Measurements from ENCODE around the gene AKT3. TPM values are rescaled to one million over a fixed set of nuclear protein-coding genes. Genes with fewer than 3 reads are reported as not detected.

Gene AKT3
- total and polyA plus RNA-seq, 2 experiments from 2014 or later = 4.5 to 18.5 TPM

- Histone ChIP-seq H3K27ac (ENCODE audit: low read depth) (no peak overlapping the region), H3K27me3 (ENCODE audit: insufficient read depth) (no peaks in the 10 kb centered on the region), H3K4me1 (ENCODE audit: insufficient read depth) (peaks cover 31% of the 10 kb centered on the region), H2AFZ (no peak overlapping the region), H3K79me2 (replicated peaks; ENCODE audit: insufficient read depth) (no peaks in the 10 kb centered on the region), H3K4me2 (peak overlapping the region; percentile 55), H3K9me2 (ENCODE audit: insufficient read depth) (peaks cover 5% of the 10 kb centered on the region; the same call in 1 of the 2 replicates), H3K36me3 (ENCODE audit: insufficient read depth) (no peaks in the 10 kb centered on the region), H3F3A (replicated peaks; ENCODE audit: low read depth) (peaks cover 14% of the 10 kb centered on the region), H4K20me1 (replicated peaks; ENCODE audit: insufficient read depth) (no peaks in the 10 kb centered on the region), H3K4me3 (no peak overlapping the region)
- 0 out of 2 replicates have a peak overlapping the region, but pooled peaks have one; percentile 3 for H3K27ac Mint-ChIP-seq
- H3K36me3 Mint-ChIP-seq (ENCODE audit: low read depth) = peaks cover 19% of the 10 kb centered on the region
- DNase-seq (ENCODE audit: low spot score) (no peak), ATAC-seq (peak; percentile 13)
- no peak for TF ChIP-seq CREB1 (CRISPR knock-in tag; IDR thresholded peaks at IDR 0.05; ENCODE audit: low read depth)
- TF ChIP-seq ZNF114 (CRISPR knock-in tag; IDR thresholded peaks at IDR 0.05) = no peak
- TF ChIP-seq REST (IDR thresholded peaks at IDR 0.05; ENCODE audit: unreplicated experiment) = no peak
- H3K4me3 Mint-ChIP-seq = no peak overlapping the region; the same call in 2 of the 3 replicates
- H3K27me3 Mint-ChIP-seq (ENCODE audit: insufficient read depth, low read depth, poor library complexity) = peaks cover 10% of the 10 kb centered on the region
- peaks cover 42% of the 10 kb centered on the region for H3K4me1 Mint-ChIP-seq
- peaks cover 3% of the 10 kb centered on the region; the same call in 2 of the 3 replicates for H3K9me3 Mint-ChIP-seq
Measured at GRCh38 chr1:243496187-243496646, 353.8 kb downstream of the AKT3 start.

GRCh38 chr1:243495442-243496186 is 354.4 kb downstream of the AKT3 start:
- H3K4me1 Mint-ChIP-seq = peaks cover 46% of the 10 kb centered on the region
- ATAC-seq = no peak
- H3K4me3 ChIP-seq = no peak overlapping the region
- H3K27ac ChIP-seq (ENCODE audit: low read depth) = no peak overlapping the region
- H3K79me2 ChIP-seq (replicated peaks; ENCODE audit: insufficient read depth) = no peaks in the 10 kb centered on the region
- H4K20me1 ChIP-seq (replicated peaks; ENCODE audit: insufficient read depth) = no peaks in the 10 kb centered on the region
- peak overlapping the region; percentile 55; the same call in 1 of the 2 replicates for H3K4me2 ChIP-seq
- H3K9me2 ChIP-seq (ENCODE audit: insufficient read depth) = peaks cover 5% of the 10 kb centered on the region; the same call in 1 of the 2 replicates
- peaks cover 33% of the 10 kb centered on the region for H3K4me1 ChIP-seq (ENCODE audit: insufficient read depth)
- H3K27me3 ChIP-seq (ENCODE audit: insufficient read depth) = no peaks in the 10 kb centered on the region
- H3K27ac Mint-ChIP-seq = no peak overlapping the region
- H3K36me3 Mint-ChIP-seq (ENCODE audit: low read depth) = peaks cover 19% of the 10 kb centered on the region
- peaks cover 18% of the 10 kb centered on the region for H3F3A ChIP-seq (replicated peaks; ENCODE audit: low read depth)
- peaks cover 3% of the 10 kb centered on the region; the same call in 2 of the 3 replicates for H3K9me3 Mint-ChIP-seq
- no peak overlapping the region for H2AFZ ChIP-seq
- no peak overlapping the region; the same call in 2 of the 3 replicates for H3K4me3 Mint-ChIP-seq
- H3K36me3 ChIP-seq (ENCODE audit: insufficient read depth) = no peaks in the 10 kb centered on the region
- no peak for DNase-seq (ENCODE audit: low spot score)
- H3K27me3 Mint-ChIP-seq (ENCODE audit: insufficient read depth, low read depth, poor library complexity) = peaks cover 10% of the 10 kb centered on the region
- no peak for TF ChIP-seq POLR2AphosphoS5 (IDR thresholded peaks at IDR 0.05; ENCODE audit: low read depth)
- TF ChIP-seq JUNB (IDR thresholded peaks at IDR 0.05; ENCODE audit: unreplicated experiment) = no peak
- TF ChIP-seq ETS1 (IDR thresholded peaks at IDR 0.05) = no peak
- no peak for TF ChIP-seq ZNF462 (CRISPR knock-in tag; IDR thresholded peaks at IDR 0.05)
- no peak for TF ChIP-seq CREB1 (CRISPR knock-in tag; IDR thresholded peaks at IDR 0.05; ENCODE audit: low read depth)
- TF ChIP-seq ZNF114 (CRISPR knock-in tag; IDR thresholded peaks at IDR 0.05) = no peak
- TF ChIP-seq EZH2 (IDR thresholded peaks at IDR 0.05; ENCODE audit: low read depth, unreplicated experiment) = no peak
- no peak for TF ChIP-seq ZNF331 (CRISPR knock-in tag; IDR thresholded peaks at IDR 0.05; ENCODE audit: low read depth)

Measured in GM23338 (cell line).